CD4-positive, alpha-beta T cell (primary cell): Measurements from ENCODE around the gene DDN. TPM values are rescaled to one million over a fixed set of nuclear protein-coding genes. Genes with fewer than 3 reads are reported as not detected.

ENCODE experiments used
- ATAC-seq: fragments of 200-7000 bp; cut with Tn5 transposase; one replicate; pipeline ENCODE4 v1.10.0; 2022; ENCODE audit warnings: mild to moderate bottlenecking; ENCODE audit not compliant: poor library complexity
- CTCF ChIA-PET: fragments of 350-600 bp; sonication (Branson Sonifier 250); formaldehyde crosslinking; loops from one replicate; lab custom pipeline; 2021; ENCODE audit warnings: antibody characterized with exemption, inconsistent platforms; lab: Charles Lee
- POLR2A ChIA-PET: fragments of 350-600 bp; sonication (Branson Sonifier 250); formaldehyde crosslinking; loops from one replicate; lab custom pipeline; 2021; ENCODE audit warnings: antibody characterized with exemption, inconsistent platforms; lab: Charles Lee
- DNase-seq, 14 experiments: peaks; one replicate each; pipeline ENCODE4 v3.0.0-alpha.2; 2013 to 2020; ENCODE audit warnings: mixed read lengths in 2 of 14
- H3K27ac ChIP-seq, 2 donors: one replicate each; pipeline versions ENCODE4 v1.5.1 to v1.7.0; 2013; ENCODE audit warnings: low read length in 2 of 2, low read depth in 1 of 2, mild to moderate bottlenecking in 1 of 2
- H3K27me3 ChIP-seq, 2 experiments: 1 replicate in 1 of 2; 2 replicates in 1 of 2; pipeline versions ENCODE4 v1.6.1 to v1.7.0; 2013; ENCODE audit warnings: low read length in 2 of 2, control low read depth in 1 of 2, mild to moderate bottlenecking in 1 of 2, moderate library complexity in 1 of 2; ENCODE audit not compliant: insufficient read depth in 2 of 2, control insufficient read depth in 1 of 2
- H3K36me3 ChIP-seq: one replicate; pipeline ENCODE4 v1.6.1; 2013; ENCODE audit warnings: low read length, control low read depth; ENCODE audit not compliant: insufficient read depth
- H3K4me1 ChIP-seq: one replicate; pipeline ENCODE4 v1.6.1; 2013; ENCODE audit warnings: low read length, control low read depth; ENCODE audit not compliant: insufficient read depth
- H3K4me3 ChIP-seq: one replicate; pipeline ENCODE4 v1.5.1; 2013; ENCODE audit warnings: mild to moderate bottlenecking, low read length, moderate library complexity
- H3K9me3 ChIP-seq, 2 experiments: 1 replicate in 1 of 2; 2 replicates in 1 of 2; pipeline versions ENCODE4 v1.6.1 to v1.7.0; 2013; ENCODE audit warnings: low read length in 2 of 2, mild to moderate bottlenecking in 2 of 2, control low read depth in 1 of 2, moderate library complexity in 1 of 2; ENCODE audit not compliant: control insufficient read depth in 1 of 2, insufficient read depth in 1 of 2
- H3K27ac Mint-ChIP-seq: one replicate; pipeline ENCODE4 v1.8.0; 2020; ENCODE audit warnings: mixed read lengths
- H3K27me3 Mint-ChIP-seq: one replicate; pipeline ENCODE4 v1.8.0; 2021; ENCODE audit warnings: mixed read lengths
- H3K36me3 Mint-ChIP-seq: one replicate; pipeline ENCODE4 v1.8.0; 2021; ENCODE audit warnings: low read depth, mixed read lengths
- H3K4me1 Mint-ChIP-seq: one replicate; pipeline ENCODE4 v1.8.0; 2021; ENCODE audit warnings: low read depth, mixed read lengths
- H3K4me3 Mint-ChIP-seq: one replicate; pipeline ENCODE4 v1.8.0; 2020; ENCODE audit warnings: mild to moderate bottlenecking, mixed read lengths
- H3K9me3 Mint-ChIP-seq: one replicate; pipeline ENCODE4 v1.8.0; 2020; ENCODE audit warnings: mixed read lengths
- intact Hi-C, 2 experiments: fragments of 100-400 bp; cut with DNase I in 1 of 2; cut with micrococcal nuclease in 1 of 2; formaldehyde crosslinking; loops; one replicate each; pipeline versions ENCODE4 v1.15.1 to v1.9.0; 2023 to 2025; cut with DNase I, micrococcal nuclease
- total RNA-seq, 174 experiments: library from RNA in 2 of 174; stranded (reverse) in 2 of 174; gene quantifications; one replicate each; pipeline ENCODE4 v1.2.3 and lab custom pipeline; 2021 to 2026
- TF ChIP-seq, protein P1 (sequence below): fragments of 200-600 bp; IDR thresholded peaks from one replicate; pipeline ENCODE4 v1.8.0; 2022; ENCODE audit warnings: antibody characterized with exemption, mild to moderate bottlenecking

The DDN gene
- total RNA-seq, 2 experiments from 2014 or later, result 0.30 to 0.47 TPM

DNA sequence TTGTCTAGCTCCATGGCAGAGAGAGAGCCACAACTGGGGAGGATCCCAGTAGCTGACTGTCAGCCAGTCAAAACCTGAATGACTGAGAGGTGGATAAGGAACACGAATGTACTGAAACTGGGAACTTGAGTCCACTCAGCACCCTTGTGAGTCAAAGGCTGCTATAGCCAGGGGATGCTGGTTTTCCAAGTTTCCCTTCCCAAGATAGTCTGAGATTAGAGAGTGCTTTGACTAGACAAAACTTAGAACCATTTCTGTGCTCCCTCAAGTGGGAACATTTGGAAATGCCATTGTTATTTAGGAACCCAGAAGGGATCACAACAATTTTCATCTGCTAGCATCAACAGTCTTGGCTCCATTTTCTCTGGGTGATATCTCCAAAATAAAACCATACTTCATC lies 15.4 kb upstream of the DDN start:
- no peak overlapping the region for H3K27ac ChIP-seq
- peaks cover 44% of the 10 kb centered on the region for H3K4me1 Mint-ChIP-seq
- H3K4me1 ChIP-seq, result peaks cover 22% of the 10 kb centered on the region
- intact Hi-C loops, result loop anchor here in 1 of 2 experiments (2.0 kb wide), 1 partner anchor 18 kb away; no protein-coding TSS in a partner anchor
- ChIA-PET CTCF (interaction anchor here (1.4 to 4.9 kb wide), 5 partner anchors 17 to 124 kb away, joined by 3 to 35 read pairs (median 6); partner anchors contain the start of gene RHEBL1), POLR2A (interaction anchor here (0.8 to 3.4 kb wide), 2 partner anchors 9 to 116 kb away, joined by 4 to 11 read pairs; partner anchors contain the start of gene TUBA1B)
- H3K27me3 ChIP-seq, result no peaks in the 10 kb centered on the region
- H3K27me3 Mint-ChIP-seq, result no peaks in the 10 kb centered on the region
- no peak overlapping the region for H3K4me3 ChIP-seq
- DNase-seq, result no peak
- H3K9me3 ChIP-seq, result no peaks in the 10 kb centered on the region
- no peak for ATAC-seq
- TF ChIP-seq, protein P1, sequence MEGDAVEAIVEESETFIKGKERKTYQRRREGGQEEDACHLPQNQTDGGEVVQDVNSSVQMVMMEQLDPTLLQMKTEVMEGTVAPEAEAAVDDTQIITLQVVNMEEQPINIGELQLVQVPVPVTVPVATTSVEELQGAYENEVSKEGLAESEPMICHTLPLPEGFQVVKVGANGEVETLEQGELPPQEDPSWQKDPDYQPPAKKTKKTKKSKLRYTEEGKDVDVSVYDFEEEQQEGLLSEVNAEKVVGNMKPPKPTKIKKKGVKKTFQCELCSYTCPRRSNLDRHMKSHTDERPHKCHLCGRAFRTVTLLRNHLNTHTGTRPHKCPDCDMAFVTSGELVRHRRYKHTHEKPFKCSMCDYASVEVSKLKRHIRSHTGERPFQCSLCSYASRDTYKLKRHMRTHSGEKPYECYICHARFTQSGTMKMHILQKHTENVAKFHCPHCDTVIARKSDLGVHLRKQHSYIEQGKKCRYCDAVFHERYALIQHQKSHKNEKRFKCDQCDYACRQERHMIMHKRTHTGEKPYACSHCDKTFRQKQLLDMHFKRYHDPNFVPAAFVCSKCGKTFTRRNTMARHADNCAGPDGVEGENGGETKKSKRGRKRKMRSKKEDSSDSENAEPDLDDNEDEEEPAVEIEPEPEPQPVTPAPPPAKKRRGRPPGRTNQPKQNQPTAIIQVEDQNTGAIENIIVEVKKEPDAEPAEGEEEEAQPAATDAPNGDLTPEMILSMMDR, result no peak
- H3K27ac Mint-ChIP-seq, result no peak overlapping the region
- peaks cover 37% of the 10 kb centered on the region for H3K36me3 ChIP-seq
- H3K9me3 Mint-ChIP-seq, result no peaks in the 10 kb centered on the region
- H3K4me3 Mint-ChIP-seq, result no peak overlapping the region
- peaks cover 83% of the 10 kb centered on the region for H3K36me3 Mint-ChIP-seq

DNA sequence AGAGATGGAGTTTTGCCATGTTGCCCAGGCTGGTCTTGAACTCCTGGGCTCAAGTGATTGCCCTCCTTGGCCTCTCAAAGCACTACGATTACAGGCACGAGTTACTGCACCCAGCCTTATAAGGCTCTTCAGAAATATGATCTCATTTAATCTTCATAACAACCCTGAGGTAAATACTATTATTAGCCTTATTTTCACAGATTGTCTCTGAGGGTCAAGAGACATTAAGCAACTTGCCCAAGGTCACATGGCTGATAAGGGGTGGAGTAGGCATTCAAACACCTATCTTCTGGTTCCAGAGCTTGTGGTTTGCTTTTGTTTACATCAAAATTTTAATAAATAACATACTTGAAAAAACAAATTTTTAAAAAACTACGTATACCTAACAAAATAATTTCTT lies 14.3 kb upstream of the DDN start:
- Histone ChIP-seq H3K4me1 (peaks cover 14% of the 10 kb centered on the region), H3K4me3 (no peak overlapping the region), H3K27ac (no peak overlapping the region), H3K27me3 (no peaks in the 10 kb centered on the region), H3K9me3 (no peaks in the 10 kb centered on the region), H3K36me3 (peaks cover 47% of the 10 kb centered on the region)
- ChIA-PET CTCF (interaction anchor here (3.0 kb wide), 1 partner anchor 25 kb away, joined by 16 read pairs; no protein-coding TSS in a partner anchor), POLR2A (interaction anchor here (3.4 kb wide), 1 partner anchor 118 kb away, joined by 11 read pairs; the partner anchor contains the start of gene TUBA1B)
- ATAC-seq (no peak), DNase-seq (no peak)
- no peaks in the 10 kb centered on the region for H3K27me3 Mint-ChIP-seq
- intact Hi-C loops, result no loop called here
- H3K4me1 Mint-ChIP-seq, result peaks cover 37% of the 10 kb centered on the region
- H3K27ac Mint-ChIP-seq, result no peak overlapping the region
- no peak overlapping the region for H3K4me3 Mint-ChIP-seq
- H3K9me3 Mint-ChIP-seq, result no peaks in the 10 kb centered on the region
- H3K36me3 Mint-ChIP-seq, result peaks cover 83% of the 10 kb centered on the region
- TF ChIP-seq, protein P1, result no peak

DNA sequence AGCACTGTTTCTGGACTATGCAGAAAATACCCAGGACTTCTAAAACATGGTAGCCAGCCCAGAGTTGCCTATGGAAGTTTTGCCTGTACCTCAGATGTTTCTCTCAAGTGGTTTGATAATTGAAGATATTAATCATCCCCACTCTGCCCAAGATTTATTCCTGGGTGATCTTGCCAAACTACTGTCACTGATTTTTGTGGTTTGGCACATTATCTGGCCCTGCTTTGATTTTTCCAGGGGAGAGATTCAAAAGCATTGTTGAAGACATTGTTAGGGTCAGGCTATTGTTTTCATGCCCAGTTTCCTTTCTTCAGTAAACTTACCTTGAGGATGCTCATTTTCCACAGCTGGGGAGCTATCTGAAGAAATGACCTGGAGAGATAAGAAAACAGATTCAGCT lies 13.6 kb upstream of the DDN start:
- Histone ChIP-seq H3K36me3 (peaks cover 51% of the 10 kb centered on the region), H3K4me3 (no peak overlapping the region), H3K27me3 (no peaks in the 10 kb centered on the region), H3K9me3 (no peaks in the 10 kb centered on the region), H3K4me1 (peaks cover 8% of the 10 kb centered on the region), H3K27ac (no peak overlapping the region)
- intact Hi-C loops, result no loop called here
- no peaks in the 10 kb centered on the region for H3K9me3 Mint-ChIP-seq
- ATAC-seq, result no peak
- TF ChIP-seq, protein P1, result no peak
- ChIA-PET POLR2A (interaction anchor here (3.4 kb wide), 1 partner anchor 118 kb away, joined by 11 read pairs; the partner anchor contains the start of gene TUBA1B), CTCF (interaction anchor here (3.0 kb wide), 1 partner anchor 25 kb away, joined by 16 read pairs; no protein-coding TSS in a partner anchor)
- no peak for DNase-seq
- H3K36me3 Mint-ChIP-seq, result peaks cover 83% of the 10 kb centered on the region
- no peak overlapping the region for H3K27ac Mint-ChIP-seq
- peaks cover 31% of the 10 kb centered on the region for H3K4me1 Mint-ChIP-seq
- H3K4me3 Mint-ChIP-seq, result no peak overlapping the region
- no peaks in the 10 kb centered on the region for H3K27me3 Mint-ChIP-seq
